IMR-90 (cell line): ENCODE data around the gene ITGAX. TPM values are rescaled to one million over a fixed set of nuclear protein-coding genes. Genes with fewer than 3 reads are reported as not detected.

ENCODE experiments used
- ATAC-seq: fragments of 200-7000 bp; cut with Tn5 transposase; 2 replicates; pipeline ENCODE4 v1.9.1; 2020; ENCODE audit warnings: low read depth, mild to moderate bottlenecking, moderate library complexity
- BruUV-seq: library from RNA; stranded (reverse); fragments of 400-500 nt; replicated peaks from 2 replicates; lab custom pipeline; 2021; lab: Mats Ljungman, UMichigan
- CTCF ChIA-PET: fragments of 300-600 bp; formaldehyde crosslinking; extraction: SDS; loops from one replicate; lab custom pipeline; 2021; ENCODE audit warnings: antibody characterized with exemption; lab: Yijun Ruan, JAX
- POLR2A ChIA-PET: fragments of 300-600 bp; sonication (Branson Sonifier 250); formaldehyde crosslinking; loops from one replicate; lab custom pipeline; 2022; ENCODE audit warnings: antibody characterized with exemption; ENCODE audit not compliant: unreplicated experiment; lab: Charles Lee
- DNase-seq: peaks from one replicate; pipeline ENCODE4 v3.0.0; 2013
- H2AFZ ChIP-seq: replicated peaks from 2 replicates; pipeline ENCODE3; 2013; ENCODE audit warnings: low read length, mild to moderate bottlenecking; ENCODE audit not compliant: poor library complexity
- H2AK5ac ChIP-seq: 2 replicates; pipeline ENCODE4 v1.6.1; 2013; ENCODE audit warnings: low read depth, low read length, inconsistent platforms
- H2AK9ac ChIP-seq: replicated peaks from 2 replicates; pipeline ENCODE3; 2013; ENCODE audit warnings: mild to moderate bottlenecking, low read depth, low read length, moderate library complexity; ENCODE audit not compliant: poor library complexity
- H2BK120ac ChIP-seq: 2 replicates; pipeline ENCODE4 v1.6.1; 2013; ENCODE audit warnings: low read depth, low read length, inconsistent platforms
- H2BK15ac ChIP-seq: 3 replicates; pipeline ENCODE4 v1.6.1; 2013; ENCODE audit warnings: low read depth, low read length, inconsistent platforms
- H2BK20ac ChIP-seq: 2 replicates; pipeline ENCODE4 v1.6.1; 2013; ENCODE audit warnings: low read depth, mild to moderate bottlenecking, inconsistent platforms, low read length, moderate library complexity
- H2BK5ac ChIP-seq: 2 replicates; pipeline ENCODE4 v1.6.1; 2013; ENCODE audit warnings: mild to moderate bottlenecking, low read depth, low read length, inconsistent platforms; ENCODE audit not compliant: poor library complexity, severe bottlenecking
- H3K14ac ChIP-seq: replicated peaks from 2 replicates; pipeline ENCODE4 v1.6.1; 2013; ENCODE audit warnings: low read depth, low read length, inconsistent platforms
- H3K18ac ChIP-seq: 2 replicates; pipeline ENCODE4 v1.6.1; 2013; ENCODE audit warnings: low read depth, low read length, control low read depth
- H3K23ac ChIP-seq: 2 replicates; pipeline ENCODE4 v1.6.1; 2013; ENCODE audit warnings: low read depth, low read length, inconsistent platforms
- H3K27ac ChIP-seq: 2 replicates; pipeline ENCODE4 v1.5.1; 2013; ENCODE audit warnings: mild to moderate bottlenecking, control low read depth, low read length; ENCODE audit not compliant: insufficient read depth
- H3K27me3 ChIP-seq: 2 replicates; pipeline ENCODE4 v1.6.1; 2013; ENCODE audit warnings: low read length; ENCODE audit not compliant: control insufficient read depth, insufficient read depth
- H3K36me3 ChIP-seq: 2 replicates; pipeline ENCODE4 v1.6.1; 2013; ENCODE audit warnings: low read length, mixed read lengths; ENCODE audit not compliant: control insufficient read depth, insufficient read depth
- H3K4ac ChIP-seq: 2 replicates; pipeline ENCODE4 v1.6.1; 2013; ENCODE audit warnings: low read depth, low read length, inconsistent platforms
- H3K4me1 ChIP-seq: 2 replicates; pipeline ENCODE4 v1.6.1; 2013; ENCODE audit warnings: low read length, mixed read lengths; ENCODE audit not compliant: control insufficient read depth, insufficient read depth
- H3K4me2 ChIP-seq: 2 replicates; pipeline ENCODE4 v1.6.1; 2013; ENCODE audit warnings: low read depth, mild to moderate bottlenecking, control low read depth, low read length, moderate library complexity
- H3K4me3 ChIP-seq: 2 replicates; pipeline ENCODE4 v1.5.1; 2013; ENCODE audit warnings: low read depth, mild to moderate bottlenecking, control low read depth, low read length, moderate library complexity; ENCODE audit not compliant: insufficient read depth
- H3K56ac ChIP-seq: 2 replicates; pipeline ENCODE4 v1.6.1; 2013; ENCODE audit warnings: low read length, inconsistent platforms; ENCODE audit not compliant: insufficient read depth; ENCODE audit errors: extremely low read depth
- H3K79me1 ChIP-seq, 2 experiments: 2 replicates each; pipeline ENCODE4 v1.6.1; 2013; ENCODE audit warnings: low read length in 2 of 2, inconsistent platforms in 1 of 2, low read depth in 1 of 2
- H3K9ac ChIP-seq: 2 replicates; pipeline ENCODE4 v1.6.1; 2013; ENCODE audit warnings: low read depth, low read length, control low read depth
- H3K9me1 ChIP-seq: 2 replicates; pipeline ENCODE4 v1.6.1; 2013; ENCODE audit warnings: low read length, inconsistent platforms; ENCODE audit not compliant: insufficient read depth
- H3K9me3 ChIP-seq: 2 replicates; pipeline ENCODE4 v1.6.1; 2013; ENCODE audit warnings: low read length; ENCODE audit not compliant: control insufficient read depth, insufficient read depth
- H4K20me1 ChIP-seq: 2 replicates; pipeline ENCODE4 v1.6.1; 2013; ENCODE audit warnings: low read length, inconsistent platforms; ENCODE audit not compliant: insufficient read depth
- H4K5ac ChIP-seq: 2 replicates; pipeline ENCODE4 v1.6.1; 2013; ENCODE audit warnings: mild to moderate bottlenecking, low read depth, low read length, control low read depth
- H4K8ac ChIP-seq, 2 experiments: 2 replicates each; pipeline ENCODE4 v1.6.1; 2013; ENCODE audit warnings: low read depth in 2 of 2, low read length in 2 of 2, control low read depth in 1 of 2, inconsistent platforms in 1 of 2
- H4K91ac ChIP-seq: 2 replicates; pipeline ENCODE4 v1.6.1; 2013; ENCODE audit warnings: low read depth, low read length, inconsistent platforms; ENCODE audit not compliant: insufficient read depth
- POLR2A ChIP-seq: IDR thresholded peaks from 2 replicates; pipeline ENCODE4 v1.6.1; 2012; ENCODE audit warnings: mild to moderate bottlenecking, low read depth, low read length
- WGBS, 2 experiments: methylation state at CpG; one replicate each; pipeline versions ENCODE4 v1.1.5 to v1.1.7; 2013; ENCODE audit warnings: missing lambda C conversion rate in 2 of 2; ENCODE audit not compliant: insufficient read length in 1 of 2; ENCODE audit errors: extremely low coverage in 2 of 2; 5-methylcytosine and 5-hydroxymethylcytosine counted together
- dilution Hi-C: fragments of 300-500 bp; cut with HindIII; formaldehyde crosslinking; loops from one replicate; pipeline ENCODE4 v1.14.3; 2018; ENCODE audit warnings: low sequenced_read_pairs; ENCODE audit not compliant: unreplicated experiment
- in situ Hi-C: fragments of 300-500 bp; cut with MboI; formaldehyde crosslinking; loops from 3 replicates; pipeline ENCODE4 v1.14.3; 2019; ENCODE audit warnings: low sequenced_read_pairs, inconsistent platforms, mixed read lengths
- intact Hi-C: fragments of 100-400 bp; cut with micrococcal nuclease; formaldehyde crosslinking; loops from 2 replicates; pipeline ENCODE4 v1.10.0; 2022
- polyA plus RNA-seq, 3 experiments: library from polyadenylated mRNA; depleted of rRNA; stranded (reverse); fragments of >200 nt; gene quantifications; 2 replicates each; pipeline ENCODE4 v1.2.3, GENCODE V29; 2012; ENCODE audit warnings: low replicate concordance in 1 of 3
- total RNA-seq: library from RNA; depleted of rRNA; stranded (reverse); fragments of >200 nt; gene quantifications from 2 replicates; pipeline ENCODE4 v1.2.3, GENCODE V29; 2012

ITGAX gene
- total and polyA plus RNA-seq, 2 of the 4 experiments (the other 2 are of a cell fraction) = 0.09 to 0.18 TPM

GRCh38 chr16:31395647-31396046 lies 40.7 kb downstream of the ITGAX start:
- WGBS, 2 experiments = no CpG with 5 or more reads among the region's 6 CpGs
- Histone ChIP-seq H2AFZ (no peak overlapping the region), H3K14ac (no peak overlapping the region), H3K18ac (no peak overlapping the region), H3K4me2 (no peak overlapping the region), H3K36me3 (no peaks in the 10 kb centered on the region), H3K27me3 (no peaks in the 10 kb centered on the region; the same call in 1 of the 2 replicates), H4K91ac (no peak overlapping the region), H3K9ac (no peak overlapping the region), H3K4me3 (no peak overlapping the region), H3K9me3 (no peaks in the 10 kb centered on the region; the same call in 1 of the 2 replicates), H3K4me1 (no peaks in the 10 kb centered on the region), H3K27ac (no peak overlapping the region), H3K56ac (no peak overlapping the region), H2AK5ac (no peak overlapping the region), H2BK5ac (no peak overlapping the region), H2BK120ac (no peak overlapping the region), H2AK9ac (peak overlapping the region; percentile 24), H3K23ac (no peak overlapping the region), H4K5ac (no peak overlapping the region), H3K79me1 (no peaks in the 10 kb centered on the region), H2BK20ac (no peak overlapping the region), H3K9me1 (no peaks in the 10 kb centered on the region), H4K8ac (no peak overlapping the region), H4K20me1 (no peaks in the 10 kb centered on the region), H2BK15ac (no peak overlapping the region), H3K4ac (no peak overlapping the region)
- dilution Hi-C loops (no loop called here), in situ Hi-C loops (no loop called here), intact Hi-C loops (loop anchor here (10.0 kb wide), 1 partner anchor 91 kb away; no protein-coding TSS in a partner anchor)
- DNase-seq = no peak
- BruUV-seq = no TSS peak
- no peak for TF ChIP-seq POLR2A
- no peak for ATAC-seq
- ChIA-PET POLR2A (no interaction called here), CTCF (no interaction called here)
